GM04503 (cell line): ENCODE measurements around the gene ASTL.
"Not testable (repeated sequence)": the region's sequence is repeated elsewhere in the genome, so short reads cannot be mapped to it uniquely, and the experiment has no call there.

ENCODE experiments used
- DNase-seq: peaks from one replicate; pipeline ENCODE4 v3.0.0-alpha.2; 2012; ENCODE audit warnings: low read depth

ASTL gene

GRCh38 chr2:96098900-96099590 is 39.3 kb downstream of the ASTL start:
- no peak for DNase-seq

GRCh38 chr2:96097951-96098823 is 40.1 kb downstream of the ASTL start:
- no peak for DNase-seq

GRCh38 chr2:96097441-96097840 is 40.9 kb downstream of the ASTL start:
- no peak for DNase-seq

- DNase-seq, result no peak
These were observed 43.1 kb downstream of the ASTL start for GRCh38 chr2:96095116-96095636.

GRCh38 chr2:96093528-96093927 is 44.8 kb downstream of the ASTL start:
- no peak for DNase-seq

GRCh38 chr2:96092951-96093350 is 45.4 kb downstream of the ASTL start:
- DNase-seq, result no peak

GRCh38 chr2:96092573-96092877 is 45.8 kb downstream of the ASTL start:
- DNase-seq, result no peak

- no peak for DNase-seq
These were observed 46.4 kb downstream of the ASTL start for GRCh38 chr2:96091711-96092572.

GRCh38 chr2:96091141-96091710 is 47.1 kb downstream of the ASTL start:
- DNase-seq, result no peak

GRCh38 chr2:96090196-96090926 is 47.9 kb downstream of the ASTL start:
- no peak for DNase-seq

GRCh38 chr2:96089356-96090195 is 48.7 kb downstream of the ASTL start:
- no peak for DNase-seq

GRCh38 chr2:96088340-96089335 is 49.7 kb downstream of the ASTL start:
- no peak for DNase-seq

GRCh38 chr2:96087130-96087529 is 51.2 kb downstream of the ASTL start:
- no peak for DNase-seq

- DNase-seq, result no peak
These were observed 52.6 kb downstream of the ASTL start for GRCh38 chr2:96085541-96086355.

- not testable (repeated sequence) for DNase-seq
These were observed 53.3 kb downstream of the ASTL start for GRCh38 chr2:96084858-96085518.

- no peak for DNase-seq
These were observed 54.1 kb downstream of the ASTL start for GRCh38 chr2:96083989-96084857.
